HG03575 (cell line): Measurements from ENCODE around the gene SLC11A2.

Source experiments
- ATAC-seq: cut with Tn5 transposase; IDR thresholded peaks from one replicate; pipeline ENCODE4 v1.9.1; 2021; ENCODE audit not compliant: unreplicated experiment, insufficient number of reproducible peaks, low FRiP score; ENCODE audit errors: extremely low read depth

Gene SLC11A2

GRCh38 chr12:51000245-51000644 is 25.9 kb downstream of the SLC11A2 start:
- no peak for ATAC-seq

DNA sequence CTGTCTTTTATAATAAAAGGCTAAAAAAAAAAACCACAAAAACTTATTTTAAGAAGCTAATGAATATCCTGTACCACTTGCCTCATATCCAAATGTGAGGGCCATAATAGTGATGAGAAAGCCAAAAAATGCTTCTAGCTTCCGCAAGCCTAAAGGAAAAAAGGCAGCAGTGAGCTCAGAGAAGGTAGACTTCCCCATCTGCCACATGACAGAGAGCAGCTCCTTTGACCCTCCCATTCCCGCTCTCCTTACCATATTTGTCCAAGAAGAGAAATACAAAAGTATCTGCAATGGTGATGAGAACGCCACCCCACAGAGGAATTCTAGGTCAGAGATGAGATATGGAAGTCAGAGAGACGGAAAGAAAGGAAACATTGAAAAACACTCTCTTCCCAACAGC is 27.1 kb downstream of the SLC11A2 start:
- ATAC-seq: no peak

- no peak for ATAC-seq
These were observed 33.4 kb downstream of the SLC11A2 start for GRCh38 chr12:50992819-50993218.

- no peak for ATAC-seq
These were observed 34.9 kb downstream of the SLC11A2 start for GRCh38 chr12:50991291-50991690.

GRCh38 chr12:50990791-50991190 is 35.4 kb downstream of the SLC11A2 start:
- no peak for ATAC-seq

- ATAC-seq: no peak
These were observed 35.9 kb downstream of the SLC11A2 start for GRCh38 chr12:50990147-50990727.

- ATAC-seq: no peak
These were observed 37.3 kb downstream of the SLC11A2 start for GRCh38 chr12:50988871-50989270.

GRCh38 chr12:50988051-50988450 is 38.1 kb downstream of the SLC11A2 start:
- ATAC-seq: no peak

DNA sequence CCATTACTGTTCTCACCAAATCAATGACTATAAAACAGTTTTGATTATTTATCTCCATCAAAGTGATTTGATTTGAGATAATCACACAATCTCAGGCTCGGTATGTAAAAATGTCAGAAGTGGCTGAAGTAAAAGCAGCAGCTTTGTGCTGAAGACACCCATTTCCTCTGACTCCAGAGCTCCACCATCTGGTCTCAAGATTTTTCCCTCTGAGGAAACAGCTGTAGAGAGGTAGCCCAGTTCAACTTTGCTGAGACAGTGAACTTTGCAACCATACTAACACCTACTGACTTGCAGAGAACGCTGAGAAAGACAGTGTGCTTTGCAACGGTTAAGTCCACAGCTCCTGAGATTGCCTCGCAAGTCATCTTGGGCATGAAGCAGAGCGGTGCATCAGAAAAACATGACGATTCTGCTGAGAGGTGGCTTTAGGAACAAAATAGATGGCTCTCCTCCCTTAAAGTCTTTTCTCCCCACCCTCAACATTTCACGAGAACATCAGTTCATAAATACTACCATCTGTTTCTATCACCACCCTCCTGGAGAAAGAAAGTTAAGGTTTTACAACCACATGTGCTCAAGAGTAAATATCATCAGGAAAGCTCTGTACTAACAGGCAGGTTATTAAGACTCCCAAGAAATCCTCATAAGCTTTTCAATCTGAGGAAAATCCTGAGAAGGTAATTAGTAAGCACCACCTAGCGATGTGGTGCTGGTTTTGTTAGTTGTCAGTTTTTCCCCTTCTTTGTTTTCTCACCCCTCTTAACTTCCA is 39.0 kb downstream of the SLC11A2 start:
- no peak for ATAC-seq

DNA sequence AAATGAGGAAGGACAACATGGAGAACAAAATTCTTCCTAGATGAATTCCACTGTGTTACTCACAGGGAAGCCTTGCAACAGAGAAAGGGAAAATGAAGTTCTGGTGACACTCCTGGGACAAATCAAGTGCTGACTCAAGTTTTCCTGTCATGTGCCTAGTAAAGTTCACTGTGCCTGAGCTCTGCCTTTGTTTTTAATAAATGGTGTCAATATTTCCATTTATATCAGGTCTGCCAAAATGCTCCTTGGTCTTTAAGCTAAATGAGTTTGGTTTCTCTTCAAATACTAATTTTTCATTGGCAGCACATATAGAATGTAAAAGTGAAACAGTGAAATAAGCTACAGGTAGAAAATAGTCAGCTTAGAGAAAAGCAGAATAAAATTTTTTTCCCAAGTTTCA is 40.9 kb downstream of the SLC11A2 start:
- ATAC-seq: no peak

DNA sequence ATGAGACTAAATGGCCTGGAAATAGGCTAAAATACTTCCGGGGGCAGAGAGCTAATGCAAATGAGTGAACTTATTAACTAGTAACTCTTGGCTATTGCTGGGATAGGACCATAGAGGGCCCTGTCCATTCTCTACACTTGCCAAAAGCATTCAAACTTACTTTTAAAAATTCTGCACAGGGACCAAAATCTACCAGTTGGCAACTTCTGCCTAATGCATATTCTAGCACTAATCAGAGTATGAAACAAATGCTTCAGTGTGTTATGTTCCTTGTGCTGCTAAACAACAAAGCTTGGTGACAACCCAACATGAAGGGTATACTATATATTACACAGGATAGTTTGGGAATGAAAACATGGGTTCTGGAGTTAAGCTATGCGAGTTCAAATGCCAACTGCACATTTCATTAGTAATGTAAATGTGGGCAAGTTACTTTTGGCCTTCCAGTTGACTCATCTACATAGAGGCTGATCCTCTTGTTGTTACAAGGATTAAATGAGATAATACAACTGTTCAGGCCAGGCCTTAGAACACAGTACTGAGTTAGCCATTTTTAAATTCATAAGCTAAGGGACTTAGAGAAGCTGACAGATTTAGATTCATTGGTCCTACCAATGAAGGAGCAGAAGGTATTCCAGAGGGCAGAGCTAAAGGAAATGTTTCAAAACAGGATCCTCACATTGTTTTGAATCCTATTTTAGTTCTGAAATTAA is 41.4 kb downstream of the SLC11A2 start:
- ATAC-seq: no peak

DNA sequence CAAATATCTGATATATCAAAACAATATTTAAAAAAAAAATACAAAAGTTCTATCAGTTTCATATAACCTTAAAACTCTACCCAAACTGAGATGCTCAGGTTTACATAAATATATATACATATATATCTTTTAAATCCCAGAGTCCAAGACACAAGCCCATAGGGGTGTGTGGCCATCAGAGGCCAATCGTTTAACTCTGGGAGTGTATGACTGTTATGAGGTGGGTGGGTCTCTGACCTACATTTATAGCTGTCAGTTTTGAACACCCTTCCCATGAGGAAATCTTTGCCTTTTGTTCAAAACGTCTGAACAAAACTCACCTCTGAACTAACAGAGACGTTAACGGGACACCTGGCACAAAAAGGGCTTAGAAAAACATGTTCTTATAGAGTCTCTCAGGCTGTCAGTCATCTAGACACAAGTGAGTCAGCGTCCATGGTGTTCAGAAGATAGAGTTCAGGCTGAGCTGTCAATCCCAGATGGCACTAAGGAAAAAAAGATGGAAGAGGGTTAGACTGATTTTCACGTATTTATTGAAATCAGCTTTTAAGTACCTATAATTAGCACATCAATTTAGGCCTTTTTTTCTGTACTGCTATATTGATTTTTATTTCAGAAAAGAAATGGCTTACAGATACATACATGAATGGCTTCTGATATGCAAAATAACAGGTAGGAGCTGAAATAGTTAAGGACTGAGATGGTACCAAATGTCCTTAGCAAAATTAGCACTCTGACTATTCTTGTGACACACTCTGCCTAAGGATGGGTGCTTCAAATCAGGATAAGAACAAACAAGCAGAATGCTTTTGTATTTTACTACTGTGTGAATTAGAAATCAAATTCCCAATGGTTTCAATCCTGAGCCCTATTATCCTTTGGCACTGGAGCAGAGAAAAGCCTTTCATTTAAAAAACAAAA is 44.6 kb downstream of the SLC11A2 start:
- ATAC-seq: no peak

GRCh38 chr12:50980545-50980944 is 45.6 kb downstream of the SLC11A2 start:
- no peak for ATAC-seq

GRCh38 chr12:50979369-50980052 is 46.7 kb downstream of the SLC11A2 start:
- no peak for ATAC-seq

- no peak for ATAC-seq
These were observed 54.2 kb downstream of the SLC11A2 start for GRCh38 chr12:50971946-50972345.

GRCh38 chr12:50964432-50964831 is 61.8 kb downstream of the SLC11A2 start:
- no peak for ATAC-seq

- no peak for ATAC-seq
These were observed 64.5 kb downstream of the SLC11A2 start for GRCh38 chr12:50961708-50962107.

DNA sequence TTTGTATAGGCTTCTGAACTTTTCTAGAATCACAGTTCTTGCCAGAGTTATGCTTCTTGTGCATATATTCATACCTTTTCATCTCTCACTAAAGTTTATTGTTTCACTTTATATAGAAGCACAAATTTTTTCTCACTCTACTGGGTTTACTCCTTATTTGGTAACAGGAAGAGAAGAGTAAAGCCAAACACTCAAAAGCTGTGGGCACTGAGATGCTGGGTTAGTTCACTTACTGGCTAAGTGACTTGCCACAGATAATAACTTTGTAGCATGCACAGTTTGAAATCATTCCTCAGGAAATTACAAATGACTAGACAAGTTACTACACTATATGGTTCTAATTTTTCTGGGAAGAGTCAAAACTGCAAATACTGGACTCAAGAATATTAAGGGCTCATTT is 66.1 kb downstream of the SLC11A2 start:
- ATAC-seq: no peak

DNA sequence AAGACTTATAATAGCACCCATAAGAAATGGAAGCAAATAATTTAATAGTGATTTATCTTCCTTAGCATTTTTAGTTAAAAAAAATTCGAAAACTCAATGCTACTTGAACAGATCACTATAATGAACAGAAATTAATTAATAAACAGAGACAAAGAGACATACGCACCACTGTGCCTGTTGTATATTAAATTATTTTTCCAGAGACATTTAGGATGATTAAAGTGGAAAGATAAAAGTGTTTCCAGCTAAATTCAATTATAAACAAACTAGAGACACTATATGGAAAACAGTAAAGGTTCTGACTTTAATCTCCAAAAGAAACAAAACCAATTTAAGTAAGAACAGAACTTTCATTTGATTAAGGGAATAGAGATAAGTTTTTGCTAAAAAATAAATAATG is 70.5 kb downstream of the SLC11A2 start:
- no peak for ATAC-seq
